ENCODE data around the gene SRSF3.
A peak's percentile ranks its signal among the peaks of the same experiment; 100 is the strongest.
"Not testable (repeated sequence)": the region's sequence is repeated elsewhere in the genome, so short reads cannot be mapped to it uniquely, and the experiment has no call there.

The SRSF3 gene

DNA sequence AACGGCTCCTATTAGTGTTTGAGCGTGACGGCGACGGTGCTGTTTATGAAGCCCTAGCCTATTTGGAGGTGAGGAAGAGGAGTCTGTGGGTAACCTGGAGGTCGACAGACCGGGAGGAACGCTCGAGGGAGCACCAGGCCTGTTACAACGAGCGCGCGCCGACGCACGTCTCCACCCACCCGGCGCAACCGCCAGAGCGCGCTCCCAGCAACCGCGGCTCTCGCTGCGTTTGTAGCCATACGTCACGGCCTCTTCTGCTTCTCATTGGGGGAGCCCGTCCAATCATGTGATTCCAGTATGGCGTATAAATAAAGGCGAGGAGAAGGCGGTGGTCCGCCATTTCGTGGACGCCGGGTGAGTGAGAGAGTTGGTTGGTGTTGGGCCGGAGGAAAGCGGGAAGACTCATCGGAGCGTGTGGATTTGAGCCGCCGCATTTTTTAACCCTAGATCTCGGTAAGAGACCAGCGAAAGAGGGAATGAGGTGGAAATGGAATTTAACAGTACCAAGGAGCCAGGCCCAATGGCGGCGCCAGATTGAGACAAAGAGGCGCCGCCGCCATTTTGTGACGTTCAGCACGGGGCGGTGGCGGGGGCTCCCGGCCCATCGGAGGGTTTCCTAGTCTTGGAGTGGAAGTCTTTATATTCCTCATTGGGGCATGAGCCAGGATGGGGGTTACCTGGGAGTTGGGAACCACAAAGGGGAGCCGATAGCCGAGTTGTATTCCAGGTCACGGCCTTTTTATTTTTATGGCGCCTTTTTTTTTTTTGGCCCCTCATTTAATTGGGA, at the start of gene SRSF3:
Gene SRSF3, plus strand, starts transcription at position 334 of the 787 bp plus-strand sequence. CDS start 2,401 bp downstream, outside the sequence.
- peak; percentile 88 for DNase-seq (ENCODE audit: low read depth, low spot score)

DNA sequence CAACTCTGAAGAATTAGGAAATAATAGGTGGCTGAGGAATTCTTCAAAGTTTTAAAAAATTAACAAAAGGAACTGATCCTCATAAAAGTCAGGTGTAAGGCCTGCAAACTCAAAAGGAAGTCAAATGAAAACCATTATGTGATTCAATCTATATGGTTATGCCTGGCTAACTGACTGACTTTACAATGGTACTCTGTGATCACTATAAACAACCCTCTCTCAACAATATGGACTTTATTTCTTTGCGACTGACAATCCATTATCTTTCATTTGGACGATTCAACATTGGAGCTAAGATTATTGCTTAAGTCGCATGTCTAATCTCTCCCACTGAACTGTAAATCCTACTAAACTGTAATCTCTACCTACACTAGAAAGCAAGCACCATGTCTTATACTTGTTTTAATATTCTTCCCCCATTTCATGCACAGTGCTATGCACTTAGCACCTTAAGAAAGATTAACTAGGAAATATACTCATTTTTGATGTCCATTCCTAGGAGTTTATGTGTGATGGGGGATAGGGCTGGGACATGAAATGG, 48.3 kb upstream of the SRSF3 start:
- DNase-seq (ENCODE audit: low read depth, low spot score), result no peak

DNA sequence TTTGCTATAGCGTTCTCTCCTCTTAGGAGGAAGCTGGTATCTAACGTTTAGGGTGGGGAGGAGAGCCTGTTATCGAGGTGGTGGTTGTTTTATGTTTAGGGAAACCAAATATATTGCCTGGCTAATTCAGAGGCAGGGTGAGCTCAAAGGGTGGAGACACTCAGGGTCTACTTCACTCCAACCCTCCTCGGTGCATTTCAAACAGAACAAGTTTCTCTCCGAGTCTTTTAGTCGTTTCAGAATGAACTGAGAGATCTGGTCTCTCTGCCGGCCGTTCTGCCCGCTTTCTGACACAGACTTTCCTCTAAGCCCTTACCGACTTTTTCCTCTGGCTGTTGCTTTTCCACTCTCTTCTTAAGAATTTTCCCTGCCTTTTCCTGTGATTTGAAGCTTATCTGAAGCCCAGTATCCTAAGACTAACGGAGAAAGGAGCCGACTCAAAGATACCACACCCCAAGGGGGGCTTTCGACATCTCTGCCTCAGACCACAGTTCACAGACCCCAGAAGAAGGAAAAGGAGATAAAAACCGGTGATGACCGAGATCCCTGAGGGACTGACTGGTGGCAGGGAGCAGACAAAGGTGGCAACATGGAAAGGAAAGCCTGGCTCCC, 47.7 kb upstream of the SRSF3 start:
- DNase-seq (ENCODE audit: low read depth, low spot score), result no peak

DNA sequence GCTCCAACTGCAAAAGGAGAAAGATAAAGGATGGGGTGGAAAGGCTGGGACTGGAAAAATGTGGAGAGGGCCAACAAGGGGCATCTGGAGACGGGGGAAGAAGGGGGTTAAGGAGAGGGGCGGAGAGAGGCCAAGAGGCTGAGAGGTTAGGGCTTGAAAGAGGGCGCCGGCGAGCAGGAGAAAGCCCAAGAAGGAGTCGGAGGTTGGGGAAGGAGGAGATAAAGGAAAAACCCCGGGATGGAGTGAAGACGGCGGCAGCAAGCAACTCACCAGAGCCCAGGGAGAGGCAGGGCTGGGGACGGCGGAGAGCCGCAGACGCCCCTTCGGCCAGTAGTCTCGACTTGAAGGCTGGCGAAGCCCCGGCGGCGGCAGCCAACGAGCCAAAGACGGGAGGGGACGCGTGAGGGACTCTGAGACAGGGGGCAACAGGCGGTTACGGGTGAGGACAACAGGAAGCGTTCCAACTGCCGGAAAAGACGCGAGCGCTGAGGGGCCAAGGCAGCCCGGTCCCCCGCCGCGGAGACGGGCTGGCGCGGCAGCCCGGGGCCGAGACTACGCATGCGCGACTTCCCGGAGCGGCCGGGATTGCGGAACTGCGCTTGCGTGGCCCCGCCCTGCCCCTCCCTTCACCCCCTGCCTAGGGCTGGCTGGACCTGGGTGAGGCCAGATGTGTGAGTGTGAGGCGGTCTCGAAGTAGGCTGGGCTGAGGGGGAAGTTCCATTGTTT, 47.1 kb upstream of the SRSF3 start, which contains the start of gene STK38:
Gene STK38, minus strand, starts transcription at position 560 of the 726 bp plus-strand sequence. CDS start 7,277 bp downstream, outside the sequence.
- peak; percentile 38 for DNase-seq (ENCODE audit: low read depth, low spot score)

DNA sequence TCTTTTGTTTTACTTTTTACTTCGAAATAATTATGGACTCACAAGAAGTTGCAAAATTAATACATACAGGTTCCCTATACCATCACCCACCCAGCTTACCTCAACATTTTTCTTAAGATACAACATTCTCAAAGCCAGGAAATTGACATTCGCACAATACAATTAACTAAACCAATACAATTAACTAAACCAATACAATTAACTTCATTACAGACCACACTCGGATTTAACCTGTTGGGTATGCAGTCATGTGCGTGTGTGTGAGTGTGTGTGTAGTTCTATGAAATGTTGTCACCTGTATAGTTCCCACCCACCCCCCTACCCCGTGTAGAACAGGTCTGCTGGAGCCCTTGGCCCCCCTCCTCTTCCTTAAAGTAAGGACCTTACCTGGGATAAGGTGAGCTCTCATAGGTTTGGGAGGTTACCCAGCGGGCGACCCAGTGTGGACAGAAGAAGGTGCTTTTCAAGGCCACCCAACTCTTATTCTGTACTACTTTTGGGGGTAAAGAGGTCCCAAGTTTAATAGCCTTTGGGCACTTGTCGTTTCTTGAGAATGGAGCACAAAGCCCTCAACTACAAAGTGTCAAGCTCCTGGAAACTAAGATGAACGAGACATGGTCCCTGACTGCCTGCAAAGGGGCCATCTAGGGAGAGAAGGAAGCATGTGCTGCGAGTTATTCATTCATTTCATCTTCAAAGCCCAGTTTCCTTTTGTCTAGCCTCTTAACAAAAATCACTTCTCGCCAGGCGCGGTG, 46.3 kb upstream of the SRSF3 start:
- no peak for DNase-seq (ENCODE audit: low read depth, low spot score)

DNA sequence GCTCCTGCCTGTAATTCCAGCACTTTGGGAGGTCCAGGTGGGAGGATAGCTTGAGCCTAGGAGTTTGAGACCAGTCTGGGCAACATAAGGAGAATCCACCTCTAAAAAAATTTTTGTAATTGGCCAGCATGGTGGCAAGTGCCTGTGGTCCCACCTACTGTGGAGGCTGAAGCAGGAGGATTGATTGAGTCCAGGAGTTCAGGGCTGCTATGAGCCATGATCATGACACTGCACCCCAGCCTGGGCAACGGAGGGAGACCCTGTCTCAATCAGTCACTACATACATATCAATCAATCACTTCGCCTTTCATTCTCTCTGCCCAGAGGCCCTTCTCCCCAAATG, 45.8 kb upstream of the SRSF3 start:
- DNase-seq (ENCODE audit: low read depth, low spot score), result no peak

DNA sequence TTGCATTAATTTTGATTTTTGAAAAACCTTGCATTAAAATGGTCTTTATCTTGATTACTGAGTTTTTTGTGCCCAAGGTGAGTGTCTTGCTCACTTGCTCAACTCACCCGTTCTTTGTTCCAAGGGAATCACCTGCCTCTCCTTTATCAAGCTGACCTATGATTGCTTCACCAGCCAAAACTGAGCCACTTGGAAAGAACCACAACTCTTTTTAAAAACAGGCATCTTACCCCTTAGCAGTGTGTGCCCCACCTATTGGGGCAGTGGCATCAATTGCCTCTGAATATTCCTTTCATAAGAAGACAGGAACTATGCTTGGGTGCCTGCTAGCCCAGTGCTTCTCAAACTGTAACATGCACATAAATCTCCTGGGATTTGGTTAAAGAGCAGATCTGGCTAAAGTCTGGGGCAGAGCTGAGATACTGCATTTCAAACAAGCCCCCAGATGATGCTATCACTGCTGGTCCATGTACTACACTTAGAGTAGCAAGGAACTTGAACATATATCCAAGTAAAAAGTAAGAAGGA, 43.6 kb upstream of the SRSF3 start:
- no peak for DNase-seq (ENCODE audit: low read depth, low spot score)

DNA sequence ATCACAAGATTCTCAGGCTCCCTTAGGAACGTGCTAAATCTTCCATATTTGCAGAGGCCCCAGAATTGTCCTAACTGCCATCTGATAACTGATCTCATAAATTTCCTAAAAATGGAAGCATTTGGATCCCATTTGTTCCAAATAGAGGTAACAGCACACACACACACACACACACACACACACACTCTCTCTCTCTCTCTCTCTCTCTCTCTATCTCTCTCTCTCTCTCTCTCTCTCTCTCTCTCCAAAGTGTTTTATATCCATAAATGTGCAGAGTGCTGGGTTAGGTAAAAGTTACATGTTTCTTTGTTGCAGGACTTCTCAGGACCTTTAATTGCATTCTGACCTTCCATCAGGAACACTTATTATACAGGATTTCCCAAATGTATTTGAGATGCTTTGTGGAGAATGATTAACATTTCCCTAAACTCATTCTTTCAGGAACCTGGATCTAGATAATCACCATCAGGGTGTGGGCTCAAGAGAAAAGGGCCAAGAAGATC, 38.4 kb upstream of the SRSF3 start:
- no peak for DNase-seq (ENCODE audit: low read depth, low spot score)

DNA sequence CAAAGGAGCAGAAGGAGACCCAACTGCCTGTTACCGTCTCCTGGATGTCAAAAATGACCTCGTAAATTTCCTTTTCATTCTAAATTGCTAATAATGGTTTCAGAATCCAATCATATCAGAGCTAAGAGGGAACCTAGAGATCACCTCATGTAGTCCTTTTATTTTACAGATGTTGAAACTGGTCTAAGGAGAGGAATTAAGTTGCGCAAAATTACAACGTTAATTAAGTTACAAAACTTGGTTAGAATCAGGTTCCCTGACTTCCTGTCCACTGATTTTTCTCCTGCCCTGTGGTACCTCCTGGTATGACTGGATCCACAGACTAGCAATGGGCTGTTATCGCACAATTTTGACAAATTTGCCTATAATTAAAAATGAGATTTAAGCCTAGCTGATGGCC, 37.9 kb upstream of the SRSF3 start:
- DNase-seq (ENCODE audit: low read depth, low spot score), result no peak

DNA sequence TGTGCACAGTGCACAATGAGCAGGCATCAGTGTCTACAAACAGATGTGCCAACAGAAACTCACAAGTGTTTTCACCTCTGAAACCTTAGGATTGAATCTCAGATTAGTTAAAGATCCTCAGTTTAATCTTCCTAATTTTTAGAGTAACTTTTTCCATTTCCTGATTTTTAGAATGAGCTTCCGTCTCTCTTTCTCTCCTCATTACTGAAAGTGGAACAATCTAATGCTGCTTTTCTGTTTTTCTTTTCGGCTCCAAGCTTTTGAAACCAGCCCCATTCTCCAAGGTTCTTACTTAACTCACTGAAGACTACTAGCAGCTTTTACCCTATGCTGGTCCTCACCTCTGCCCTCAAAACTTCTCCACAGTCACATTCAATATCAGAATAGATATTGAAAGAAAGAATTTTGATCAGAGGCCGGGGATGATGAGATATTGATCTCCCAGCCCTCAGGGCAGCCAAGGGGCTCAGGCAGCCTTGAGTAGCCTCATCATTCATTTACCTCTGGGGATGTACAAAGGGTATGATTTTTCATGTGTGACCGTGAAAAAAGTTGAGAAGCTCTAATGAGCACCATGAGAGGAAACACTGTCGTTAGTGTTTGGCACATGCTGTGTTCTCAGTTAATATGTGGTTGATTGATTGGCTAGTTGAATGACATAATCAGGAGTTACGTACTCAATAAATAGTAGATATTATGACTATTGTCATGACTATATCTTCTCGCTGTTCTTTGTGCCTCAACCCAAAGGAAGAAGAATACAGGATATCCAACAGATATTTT, 35.0 kb upstream of the SRSF3 start:
- no peak for DNase-seq (ENCODE audit: low read depth, low spot score)

DNA sequence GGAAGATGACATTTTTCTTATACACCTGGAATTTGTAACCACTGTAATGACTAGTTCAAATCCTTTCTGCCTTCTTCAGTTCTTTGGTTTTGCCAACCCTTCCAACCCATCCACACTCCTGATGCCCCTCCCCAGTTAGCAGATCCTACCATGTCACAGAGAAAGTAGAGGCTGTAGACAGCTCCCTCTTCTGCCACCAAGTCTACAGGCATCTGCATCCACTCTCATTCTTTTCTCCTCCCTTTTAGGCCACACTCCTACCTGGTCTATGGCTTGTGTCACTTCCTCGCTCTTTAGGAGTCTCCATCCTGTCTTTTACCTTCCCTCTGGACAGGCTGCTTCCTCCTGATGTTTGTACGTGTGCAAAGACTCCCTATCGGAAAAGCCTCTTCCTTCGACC, 33.3 kb upstream of the SRSF3 start:
- no peak for DNase-seq (ENCODE audit: low read depth, low spot score)

DNA sequence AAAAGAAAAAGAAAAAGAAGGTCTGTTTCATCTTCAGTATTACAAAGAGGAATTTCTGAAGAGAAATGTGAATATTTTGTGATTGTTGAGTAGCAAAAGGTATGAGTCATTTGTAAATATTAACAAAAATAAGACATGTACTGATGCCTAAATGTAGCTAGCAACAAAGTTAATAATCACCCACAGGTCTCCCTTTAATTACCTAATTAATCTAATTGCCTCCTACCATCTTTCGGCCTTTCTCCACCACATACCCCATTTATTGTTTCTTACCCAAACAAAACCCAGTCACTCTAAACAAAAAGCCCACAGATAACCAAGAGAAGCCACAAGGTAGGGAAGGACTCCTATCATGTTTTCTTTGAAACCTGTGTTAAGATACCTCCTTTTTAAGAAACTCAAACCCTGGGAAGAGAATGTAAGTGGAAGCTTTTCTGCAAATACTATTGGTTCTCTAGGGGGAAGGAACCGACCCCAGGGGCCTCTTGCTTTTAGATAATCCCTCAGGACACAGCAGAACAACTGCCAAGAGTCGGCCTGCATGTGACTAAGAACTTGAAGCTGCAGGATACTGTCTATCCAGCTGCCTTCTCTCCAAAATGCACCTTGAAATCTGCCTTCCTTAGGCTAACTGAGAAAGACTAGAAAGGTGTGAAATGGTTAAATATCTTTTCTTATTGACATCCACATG, 30.8 kb upstream of the SRSF3 start:
- DNase-seq (ENCODE audit: low read depth, low spot score), result no peak

DNA sequence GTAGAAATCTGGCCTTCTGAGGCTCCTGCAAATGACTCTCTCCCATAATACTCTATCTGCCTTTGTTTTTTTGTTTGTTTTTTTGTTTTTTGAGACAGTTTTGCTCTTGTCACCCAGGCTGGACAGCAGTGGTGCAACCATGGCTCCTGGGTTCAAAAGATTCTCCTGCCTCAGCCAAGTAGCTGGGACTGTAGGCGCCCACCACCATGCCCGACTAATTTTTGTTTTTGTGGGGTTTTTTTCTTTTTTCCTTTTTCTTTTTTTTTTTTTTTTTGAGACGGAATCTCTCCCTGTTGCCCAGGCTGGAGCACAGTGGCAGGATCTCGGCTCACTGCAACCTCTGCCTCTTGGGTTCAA, 30.3 kb upstream of the SRSF3 start:
- no peak for DNase-seq (ENCODE audit: low read depth, low spot score)

DNA sequence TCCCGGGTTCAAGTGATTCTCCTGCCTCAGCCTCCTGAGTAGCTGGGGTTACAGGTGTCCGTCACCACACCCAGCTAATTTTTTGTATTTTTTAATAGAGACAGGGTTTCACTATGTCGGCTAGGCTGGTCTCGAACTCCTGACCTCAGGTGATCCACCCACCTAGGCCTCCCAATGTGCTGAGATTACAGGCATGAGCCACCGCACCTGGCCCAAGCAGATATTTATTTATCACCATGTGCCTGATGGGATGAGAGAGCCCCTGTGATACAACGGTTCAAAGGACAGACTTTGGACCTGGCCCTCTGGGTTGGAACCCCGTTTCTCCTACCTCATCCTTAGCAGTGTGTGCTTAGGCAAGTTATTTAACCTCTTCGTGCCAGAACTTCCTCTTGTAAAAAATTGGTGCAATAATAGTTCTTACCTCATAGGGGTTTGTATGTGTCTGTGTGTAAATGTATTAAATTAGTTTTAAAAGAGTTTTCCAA, 27.7 kb upstream of the SRSF3 start:
- DNase-seq (ENCODE audit: low read depth, low spot score), result no peak

DNA sequence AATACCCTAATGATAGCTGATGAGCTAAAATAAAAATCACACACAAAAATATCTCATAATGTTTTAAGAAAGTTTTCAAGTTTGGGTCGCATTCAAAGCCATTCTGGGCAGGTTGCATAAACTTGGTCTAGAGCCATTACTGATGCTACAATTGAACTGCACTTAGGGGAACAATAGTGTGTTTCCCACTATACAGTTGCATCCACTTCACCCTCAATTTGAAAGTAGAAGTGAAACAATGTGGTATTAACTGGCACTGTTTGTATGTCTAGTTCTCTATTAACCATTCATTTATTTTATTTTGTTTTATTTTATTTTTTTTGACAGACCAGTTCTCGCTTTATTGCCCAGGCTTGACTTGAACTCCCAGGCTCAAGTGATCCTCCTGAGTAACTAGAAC, 23.9 kb upstream of the SRSF3 start:
- DNase-seq (ENCODE audit: low read depth, low spot score), result no peak

DNA sequence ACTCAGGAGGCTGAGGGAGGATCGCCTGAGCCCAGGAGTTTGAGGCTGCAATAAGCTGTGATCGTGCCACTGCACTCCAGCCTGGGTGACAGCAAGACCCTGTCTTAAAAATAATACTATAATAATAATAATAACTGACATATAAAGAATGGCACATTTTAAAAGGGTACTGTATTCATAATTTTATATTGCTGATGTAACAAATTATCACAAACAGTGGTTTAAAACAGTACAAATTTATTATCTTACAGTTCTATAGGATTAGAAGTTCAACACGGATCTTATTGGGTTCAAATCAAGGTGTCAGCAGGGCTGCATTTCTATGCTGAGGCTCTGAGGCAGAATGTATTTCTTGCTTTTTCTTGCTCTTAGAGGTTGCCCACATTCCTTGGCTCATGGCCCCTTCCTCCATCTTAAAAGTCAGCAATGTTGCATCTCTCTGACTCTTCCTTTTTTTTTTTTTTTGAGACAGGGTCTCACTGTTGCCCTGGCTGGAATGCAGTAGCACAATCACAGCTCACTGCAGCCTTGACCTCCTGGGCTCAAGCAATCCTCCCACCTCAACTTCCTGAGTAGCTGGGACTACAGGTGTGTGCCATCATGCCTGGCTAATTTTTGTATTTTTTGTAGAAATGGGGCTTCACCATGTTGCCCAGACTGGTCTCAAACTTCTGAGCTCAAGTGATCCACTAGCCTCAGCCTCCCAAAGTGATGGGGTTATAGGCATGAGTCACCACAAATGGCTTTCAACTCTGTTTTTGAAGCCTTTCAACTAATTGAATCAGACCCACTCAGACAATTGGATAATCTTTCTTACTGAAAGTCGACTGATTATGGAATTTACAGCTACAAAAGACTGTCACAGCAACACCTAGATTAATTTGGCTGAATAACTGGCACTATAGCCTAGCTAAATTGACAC, 22.8 kb upstream of the SRSF3 start:
- no peak for DNase-seq (ENCODE audit: low read depth, low spot score)

DNA sequence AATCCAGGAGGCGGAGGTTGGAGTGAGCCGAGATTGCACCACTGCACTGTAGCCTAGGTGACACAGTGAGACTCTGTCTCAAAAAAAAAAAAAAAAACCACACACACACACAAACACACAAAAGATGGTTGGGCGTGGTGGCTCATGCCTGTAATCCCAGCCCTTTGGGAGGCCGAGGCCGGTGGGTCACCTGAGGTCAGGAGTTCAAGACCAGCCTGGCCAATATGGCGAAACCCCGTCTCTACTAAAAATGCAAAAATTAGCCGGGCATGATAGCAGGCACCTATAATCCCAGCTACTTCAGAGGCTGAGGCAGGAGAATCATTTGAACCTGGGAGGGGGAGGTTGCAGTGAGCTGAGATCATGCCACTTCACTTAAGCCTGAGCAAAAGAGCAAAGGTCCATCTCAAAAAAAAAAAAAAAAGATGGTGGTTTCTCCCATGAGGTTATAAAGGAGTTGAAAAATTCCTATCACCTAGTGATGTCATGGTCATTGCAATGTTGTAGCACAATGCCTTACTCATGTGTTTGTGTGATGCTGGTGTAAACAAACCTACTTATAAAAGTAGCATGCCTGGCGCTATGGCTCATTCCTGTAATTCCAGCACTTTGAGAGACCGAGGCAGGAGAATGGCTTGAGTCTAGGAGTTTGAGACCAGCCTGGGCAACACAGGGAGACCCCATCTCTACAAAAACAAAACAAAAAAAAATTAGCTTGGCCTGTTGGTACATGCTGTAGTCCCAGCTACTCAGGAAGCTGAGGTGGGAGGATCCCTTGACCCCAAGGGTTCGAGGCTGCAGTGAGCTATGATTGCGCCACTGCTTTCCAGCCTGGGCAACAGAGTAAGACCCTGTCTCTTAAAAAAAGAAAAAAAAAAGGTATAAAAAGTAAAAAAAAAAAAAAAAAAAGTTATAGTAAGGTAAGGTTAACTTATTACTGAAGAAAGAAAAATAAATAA, 21.5 kb upstream of the SRSF3 start:
- not testable (repeated sequence) for DNase-seq (ENCODE audit: low read depth, low spot score)

All from iPS DF 19.7 (cell line).